ENCODE measurements around the gene PPFIA1. TPM values are rescaled to one million over a fixed set of nuclear protein-coding genes. Genes with fewer than 3 reads are reported as not detected.

Gene PPFIA1
- total RNA-seq, 1 experiment from 2014 or later = 63.4 TPM

DNA sequence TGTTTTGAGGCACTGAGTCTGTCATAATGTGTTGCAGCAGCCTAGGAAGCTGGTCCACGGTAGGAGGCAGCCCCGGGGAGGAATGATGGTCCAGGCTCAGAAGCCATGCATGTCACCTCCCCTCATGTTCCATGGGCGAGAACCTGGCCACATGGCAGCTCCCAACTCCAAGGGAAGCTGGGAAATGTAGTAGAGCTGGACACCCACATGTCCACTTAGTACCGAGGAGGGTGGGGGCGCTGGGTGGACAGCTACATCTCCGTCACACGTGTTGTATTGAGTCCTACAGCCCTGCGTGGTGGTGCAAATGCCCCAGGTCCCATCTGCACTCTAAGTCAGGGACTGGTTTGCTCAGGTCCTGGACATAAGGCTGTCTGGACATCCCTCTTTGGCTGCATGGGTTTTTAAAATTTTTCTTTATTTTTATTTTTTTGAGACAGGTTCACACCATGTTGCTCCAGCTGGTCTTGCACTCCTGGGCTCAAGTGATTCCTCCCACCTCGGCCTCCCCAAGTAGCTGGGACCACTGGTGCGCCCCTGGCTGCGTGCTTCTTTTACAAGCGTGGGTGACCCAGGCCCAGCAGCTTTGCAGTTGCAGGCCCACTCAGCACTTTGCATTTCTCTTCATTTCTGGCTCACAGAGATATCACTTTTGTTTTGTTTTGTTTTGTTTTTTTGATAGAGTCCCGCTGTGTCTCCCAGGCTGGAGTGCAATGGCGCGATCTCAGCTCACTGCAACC, 123.9 kb downstream of the PPFIA1 start:
- H3K9ac ChIP-seq (ENCODE audit: extremely low read depth, insufficient read length, low read length) = no peak overlapping the region
- H3K23ac ChIP-seq (ENCODE audit: insufficient read length, low read depth, low read length) = no peak overlapping the region
- peaks cover 12% of the 10 kb centered on the region for H3K23me2 ChIP-seq (ENCODE audit: insufficient read length, low read depth, low read length, poor library complexity, severe bottlenecking)
- H3K4me1 ChIP-seq (ENCODE audit: insufficient read depth, low read length) = peaks cover 10% of the 10 kb centered on the region; the same call in 1 of the 2 replicates
- TF ChIP-seq, protein P1, sequence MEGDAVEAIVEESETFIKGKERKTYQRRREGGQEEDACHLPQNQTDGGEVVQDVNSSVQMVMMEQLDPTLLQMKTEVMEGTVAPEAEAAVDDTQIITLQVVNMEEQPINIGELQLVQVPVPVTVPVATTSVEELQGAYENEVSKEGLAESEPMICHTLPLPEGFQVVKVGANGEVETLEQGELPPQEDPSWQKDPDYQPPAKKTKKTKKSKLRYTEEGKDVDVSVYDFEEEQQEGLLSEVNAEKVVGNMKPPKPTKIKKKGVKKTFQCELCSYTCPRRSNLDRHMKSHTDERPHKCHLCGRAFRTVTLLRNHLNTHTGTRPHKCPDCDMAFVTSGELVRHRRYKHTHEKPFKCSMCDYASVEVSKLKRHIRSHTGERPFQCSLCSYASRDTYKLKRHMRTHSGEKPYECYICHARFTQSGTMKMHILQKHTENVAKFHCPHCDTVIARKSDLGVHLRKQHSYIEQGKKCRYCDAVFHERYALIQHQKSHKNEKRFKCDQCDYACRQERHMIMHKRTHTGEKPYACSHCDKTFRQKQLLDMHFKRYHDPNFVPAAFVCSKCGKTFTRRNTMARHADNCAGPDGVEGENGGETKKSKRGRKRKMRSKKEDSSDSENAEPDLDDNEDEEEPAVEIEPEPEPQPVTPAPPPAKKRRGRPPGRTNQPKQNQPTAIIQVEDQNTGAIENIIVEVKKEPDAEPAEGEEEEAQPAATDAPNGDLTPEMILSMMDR (conservative IDR thresholded peaks at IDR 0.05) = no peak
- Mint-ChIP-seq H3K36me3 (ENCODE audit: insufficient read depth in 1 of 3, low read depth in 3 of 3) (peaks cover 28 to 41% (median 40%) of the 10 kb centered on the region in 3 experiments), H3K4me1 (peaks cover 21 to 33% of the 10 kb centered on the region in 2 experiments), H3K9me3 (no peaks in the 10 kb centered on the region), H3K27me3 (ENCODE audit: low read depth) (no peaks in the 10 kb centered on the region), H3K4me3 (no peak overlapping the region), H3K27ac (no peak overlapping the region)
- peaks cover 4% of the 10 kb centered on the region; the same call in 1 of the 2 replicates for H3K79me2 ChIP-seq (ENCODE audit: insufficient read depth, low read length)
- no peak overlapping the region for H2BK20ac ChIP-seq (ENCODE audit: low read depth, low read length, poor library complexity, severe bottlenecking)
- H2BK5ac ChIP-seq (ENCODE audit: insufficient read length, low read length) = no peak overlapping the region
- H4K5ac ChIP-seq (ENCODE audit: insufficient read length, low read depth, low read length) = no peak overlapping the region
- H2BK12ac ChIP-seq (ENCODE audit: insufficient read length, low read depth, low read length) = no peak overlapping the region
- no peak overlapping the region for H3K56ac ChIP-seq (ENCODE audit: insufficient read length, low read depth, low read length)
- H3K9me3 ChIP-seq (ENCODE audit: control insufficient read depth, low read depth, low read length) = no peaks in the 10 kb centered on the region
- no peak overlapping the region for H3K4me2 ChIP-seq (ENCODE audit: insufficient read depth, insufficient read length, low read length)
- H2BK15ac ChIP-seq (ENCODE audit: low read depth, low read length) = no peak overlapping the region
- no peak overlapping the region for H3K14ac ChIP-seq (ENCODE audit: insufficient read depth, low read length)
- no peak overlapping the region for H3K27ac ChIP-seq (ENCODE audit: insufficient read length, low read depth, low read length)
- H4K8ac ChIP-seq (replicated peaks; ENCODE audit: insufficient read length, low read depth, low read length) = no peak overlapping the region
- no CpG with 5 or more reads among the region's 15 CpGs for WGBS (ENCODE audit: extremely low coverage, insufficient read length, low lambda C conversion rate)
- H3K27me3 ChIP-seq (ENCODE audit: insufficient read depth, low read length) = no peaks in the 10 kb centered on the region
- no peak overlapping the region for H3K18ac ChIP-seq (ENCODE audit: insufficient read length, low read depth, low read length)
- H2AFZ ChIP-seq (ENCODE audit: low read length) = no peak overlapping the region
- DNase-seq = no peak
- no peak overlapping the region for H4K91ac ChIP-seq (ENCODE audit: insufficient read length, low read depth, low read length)
- no peak overlapping the region for H3T11ph ChIP-seq (ENCODE audit: low read length)
- H4K20me1 ChIP-seq (ENCODE audit: control insufficient read depth, insufficient read depth, insufficient read length) = no peaks in the 10 kb centered on the region
- no peak overlapping the region for H3K4ac ChIP-seq (ENCODE audit: low read depth, low read length)
- no peaks in the 10 kb centered on the region for H3K79me1 ChIP-seq (ENCODE audit: insufficient read depth, low read depth, low read length, poor library complexity, severe bottlenecking)
- H2BK120ac ChIP-seq (ENCODE audit: low read depth, low read length, poor library complexity, severe bottlenecking) = no peak overlapping the region
- no peak overlapping the region for H2AK5ac ChIP-seq (ENCODE audit: insufficient read length, low read length)

Measured in H9 (cell line).